Subcutaneous adipose tissue (tissue), 4 donors: ENCODE measurements around the gene PDGFD. TPM values are rescaled to one million over a fixed set of nuclear protein-coding genes. Genes with fewer than 3 reads are reported as not detected.

ENCODE experiments used
- CTCF ChIP-seq: fragments of 450-650 bp; IDR thresholded peaks from one replicate; pipeline ENCODE4 v1.5.1; 2016; ENCODE audit warnings: low read depth, mild to moderate bottlenecking, control low read depth, antibody characterized with exemption, moderate library complexity
- total RNA-seq, 4 donors: library from RNA; depleted of rRNA; stranded (reverse); fragments of >200 nt; gene quantifications; one replicate each; pipeline ENCODE4 v1.1.0, GENCODE V29; 2016

The PDGFD gene
- total RNA-seq, 4 donors from 2014 or later, result 19.4 to 77.7 (median 44.9) TPM

GRCh38 chr11:104073950-104074705 lies 89.8 kb downstream of the PDGFD start:
- no peak for TF ChIP-seq CTCF

- no peak for TF ChIP-seq CTCF
These were observed 96.4 kb downstream of the PDGFD start for GRCh38 chr11:104067534-104067933.

GRCh38 chr11:104064034-104064630 lies 99.8 kb downstream of the PDGFD start:
- TF ChIP-seq CTCF, result no peak

GRCh38 chr11:104061853-104062521 lies 102.0 kb downstream of the PDGFD start:
- no peak for TF ChIP-seq CTCF

- no peak for TF ChIP-seq CTCF
These were observed 103.1 kb downstream of the PDGFD start for GRCh38 chr11:104060820-104061219.

- no peak for TF ChIP-seq CTCF
These were observed 103.7 kb downstream of the PDGFD start for GRCh38 chr11:104060004-104060794.
